HCT116 (cell line): Measurements from ENCODE around the gene GRID2IP. TPM values are rescaled to one million over a fixed set of nuclear protein-coding genes. Genes with fewer than 3 reads are reported as not detected.

Source experiments
- ATAC-seq: fragments of 200-7000 bp; cut with Tn5 transposase; 2 replicates; pipeline ENCODE4 v1.9.1; 2020; ENCODE audit warnings: mild to moderate bottlenecking, moderate library complexity
- BruUV-seq: library from RNA; stranded (reverse); fragments of 400-500 nt; replicated peaks from 2 replicates; lab custom pipeline; 2021; lab: Mats Ljungman, UMichigan
- CTCF ChIA-PET: fragments of 300-600 bp; sonication (Branson Sonifier 250); formaldehyde crosslinking; loops from one replicate; lab custom pipeline; 2021; ENCODE audit warnings: antibody characterized with exemption; lab: Charles Lee
- POLR2A ChIA-PET: fragments of 300-600, 350-600 bp; sonication (Branson Sonifier 250); formaldehyde crosslinking; loops from one replicate; lab custom pipeline; 2021; ENCODE audit warnings: antibody characterized with exemption; lab: Charles Lee
- RAD21 ChIA-PET, 2 experiments: fragments of 300-600 bp; sonication (Branson Sonifier 250); formaldehyde crosslinking; loops; one replicate each; lab custom pipeline; 2023; ENCODE audit warnings: low total read pairs in 2 of 2; ENCODE audit not compliant: uncharacterized antibody in 2 of 2, unreplicated experiment in 2 of 2, low non-redundant PET in 1 of 2; lab: Charles Lee
- DNase-seq: peaks from one replicate; pipeline ENCODE4 v3.0.0-alpha.2; 2010; ENCODE audit warnings: low read depth, low spot score
- H2AFZ ChIP-seq: fragments of 200-600 bp; shearing (Covaris generic), sonication (generic); 2 replicates; pipeline ENCODE4 v1.6.1; 2017; ENCODE audit warnings: low read depth, mixed run types, mixed read lengths, antibody characterized with exemption, low read length; ENCODE audit not compliant: poor library complexity, severe bottlenecking
- H3K27ac ChIP-seq: 2 replicates; pipeline ENCODE4 v1.5.1; 2012; ENCODE audit warnings: low read depth, low read length
- H3K27me3 ChIP-seq: fragments of 200-600 bp; sonication (generic); 2 replicates; pipeline ENCODE4 v1.6.1; 2016; ENCODE audit warnings: mixed run types, low read length, mixed read lengths; ENCODE audit not compliant: insufficient read depth
- H3K36me3 ChIP-seq, 2 experiments: fragments of 200-500 bp in 1 of 2; fragments of 200-600 bp in 1 of 2; sonication (Bioruptor generic) in 1 of 2; sonication (generic) in 1 of 2; 2 replicates each; pipeline versions ENCODE4 v1.5.1 to v1.6.1; 2014 to 2016; ENCODE audit warnings: low read length in 2 of 2, inconsistent platforms in 1 of 2, mixed read lengths in 1 of 2, mixed run types in 1 of 2; ENCODE audit not compliant: insufficient read depth in 2 of 2, control insufficient read depth in 1 of 2
- H3K4me1 ChIP-seq, 2 experiments: fragments of 200-600 bp in 1 of 2; sonication (generic) in 1 of 2; 2 replicates each; pipeline versions ENCODE4 v1.5.1 to v1.6.1; 2012 to 2017; ENCODE audit warnings: low read length in 2 of 2, inconsistent platforms in 1 of 2, mild to moderate bottlenecking in 1 of 2, mixed read lengths in 1 of 2, mixed run types in 1 of 2, moderate library complexity in 1 of 2; ENCODE audit not compliant: insufficient read depth in 2 of 2, control insufficient read depth in 1 of 2
- H3K4me2 ChIP-seq: fragments of 200-600 bp; sonication (generic); 2 replicates; pipeline ENCODE4 v1.6.1; 2017; ENCODE audit warnings: mixed run types, low read length, mixed read lengths
- H3K4me3 ChIP-seq, 2 experiments: fragments of 200-600 bp in 1 of 2; sonication (generic) in 1 of 2; replicated peaks in 1 of 2; 2 replicates each; pipeline ENCODE4 v1.5.1; 2011 to 2016; ENCODE audit warnings: low read length in 2 of 2, control low read depth in 1 of 2, low read depth in 1 of 2, mild to moderate bottlenecking in 1 of 2, mixed read lengths in 1 of 2, mixed run types in 1 of 2
- H3K79me2 ChIP-seq: fragments of 200-600 bp; sonication (generic); 2 replicates; pipeline ENCODE4 v1.6.1; 2017; ENCODE audit warnings: mild to moderate bottlenecking, mixed run types, low read length, moderate library complexity, mixed read lengths; ENCODE audit not compliant: insufficient read depth
- H3K9ac ChIP-seq: fragments of 200-600 bp; sonication (generic); 2 replicates; pipeline ENCODE4 v1.6.1; 2016; ENCODE audit warnings: low read length, mixed read lengths
- H3K9me2 ChIP-seq: fragments of 200-600 bp; sonication (generic), shearing (Covaris generic); 2 replicates; pipeline ENCODE4 v1.6.1; 2017; ENCODE audit warnings: mixed run types, mild to moderate bottlenecking, moderate library complexity; ENCODE audit not compliant: insufficient read depth
- H3K9me3 ChIP-seq, 2 experiments: fragments of 200-500 bp in 1 of 2; fragments of 200-600 bp in 1 of 2; sonication (Bioruptor generic) in 1 of 2; sonication (generic) in 1 of 2; 2 replicates each; pipeline ENCODE4 v1.6.1; 2014 to 2017; ENCODE audit warnings: low read length in 2 of 2, mixed read lengths in 2 of 2, inconsistent platforms in 1 of 2, low read depth in 1 of 2, mild to moderate bottlenecking in 1 of 2, mixed run types in 1 of 2, moderate library complexity in 1 of 2; ENCODE audit not compliant: control insufficient read depth in 1 of 2, insufficient read depth in 1 of 2
- H4K20me1 ChIP-seq: fragments of 200-600 bp; sonication (generic), shearing (Covaris generic); 2 replicates; pipeline ENCODE4 v1.6.1; 2017; ENCODE audit warnings: mixed run types, mild to moderate bottlenecking, moderate library complexity; ENCODE audit not compliant: insufficient read depth
- CBX3 ChIP-seq: IDR thresholded peaks from 2 replicates; pipeline ENCODE4 v1.6.1; 2012; ENCODE audit warnings: low read depth
- CEBPB ChIP-seq: IDR thresholded peaks from 2 replicates; pipeline ENCODE4 v1.6.1; 2012; ENCODE audit warnings: low read depth
- EGR1 ChIP-seq: IDR thresholded peaks from 2 replicates; pipeline ENCODE4 v1.6.1; 2012; ENCODE audit warnings: low read depth
- ELF1 ChIP-seq: IDR thresholded peaks from 2 replicates; pipeline ENCODE4 v1.6.1; 2012; ENCODE audit warnings: low read depth, borderline replicate concordance
- EZH2 ChIP-seq: fragments of 200-600 bp; sonication (generic); IDR thresholded peaks from 2 replicates; pipeline ENCODE4 v1.6.1; 2017; ENCODE audit warnings: antibody characterized with exemption, mixed run types
- FOSL1 ChIP-seq: IDR thresholded peaks from 2 replicates; pipeline ENCODE4 v1.6.1; 2012; ENCODE audit warnings: low read depth
- JUND ChIP-seq: IDR thresholded peaks from 2 replicates; pipeline ENCODE4 v1.6.1; 2012
- MAX ChIP-seq: IDR thresholded peaks from 2 replicates; pipeline ENCODE4 v1.6.1; 2012
- POLR2A ChIP-seq: IDR thresholded peaks from 2 replicates; pipeline ENCODE4 v1.7.0; 2011; ENCODE audit warnings: borderline replicate concordance; ENCODE audit not compliant: insufficient read depth, insufficient read length; ENCODE audit errors: extremely low read depth
- POLR2AphosphoS5 ChIP-seq: IDR thresholded peaks from 2 replicates; pipeline ENCODE4 v1.6.1; 2011; ENCODE audit warnings: mild to moderate bottlenecking, low read depth, low read length, moderate library complexity
- RAD21 ChIP-seq: IDR thresholded peaks from 2 replicates; pipeline ENCODE4 v1.6.1; 2012; ENCODE audit warnings: low read depth, mild to moderate bottlenecking
- SP1 ChIP-seq: IDR thresholded peaks from 2 replicates; pipeline ENCODE4 v1.6.1; 2012; ENCODE audit warnings: low read depth
- SRF ChIP-seq: IDR thresholded peaks from 2 replicates; pipeline ENCODE4 v1.6.1; 2012; ENCODE audit warnings: low read depth
- YY1 ChIP-seq: IDR thresholded peaks from 2 replicates; pipeline ENCODE4 v1.6.1; 2011; ENCODE audit warnings: low read length, low read depth, moderate library complexity, mild to moderate bottlenecking; ENCODE audit not compliant: insufficient replicate concordance; ENCODE audit errors: extremely low read depth
- ZFX ChIP-seq: fragments of 450-650 bp; IDR thresholded peaks from 2 replicates; pipeline ENCODE4 v1.6.1; 2017
- ZNF274 ChIP-seq: fragments of 200-500 bp; sonication (Bioruptor generic); IDR thresholded peaks from 2 replicates; pipeline ENCODE4 v1.6.1; 2014; ENCODE audit warnings: mild to moderate bottlenecking, low read depth, low read length, inconsistent platforms
- intact Hi-C: fragments of 100-400 bp; cut with micrococcal nuclease; formaldehyde crosslinking; loops from 2 replicates; pipeline ENCODE4 v1.10.0; 2022
- total RNA-seq: library from RNA; stranded (reverse); gene quantifications from one replicate; pipeline ENCODE4 v1.2.1, GENCODE V29; 2021; ENCODE audit not compliant: unreplicated experiment
- TF ChIP-seq, protein P1 (sequence below): IDR thresholded peaks from 2 replicates; pipeline ENCODE4 v1.6.1; 2012
- TF ChIP-seq, protein P2 (sequence below), 3 experiments: fragments of 200-600 bp in 1 of 3; sonication (generic) in 1 of 3; IDR thresholded peaks in 2 of 3; conservative IDR thresholded peaks in 1 of 3; 2 replicates each; pipeline ENCODE4 v1.5.1; 2012 to 2017; ENCODE audit warnings: low read depth in 2 of 3, low read length in 2 of 3, antibody characterized with exemption in 1 of 3, borderline replicate concordance in 1 of 3, control low read depth in 1 of 3, mild to moderate bottlenecking in 1 of 3, mixed read lengths in 1 of 3, mixed run types in 1 of 3, moderate library complexity in 1 of 3; ENCODE audit not compliant: insufficient read depth in 1 of 3
- TF ChIP-seq, protein P3 (sequence below): IDR thresholded peaks from 2 replicates; pipeline ENCODE4 v1.6.1; 2012; ENCODE audit warnings: low read depth

Gene GRID2IP
- total RNA-seq, 1 experiment from 2014 or later = 3.2 TPM

GRCh38 chr7:6482743-6483119 lies 68.5 kb downstream of the GRID2IP start:
- TF ChIP-seq RAD21 (no peak), YY1 (no peak), CEBPB (no peak), POLR2A (no peak), ZNF274 (no peak), ELF1 (no peak), POLR2AphosphoS5 (no peak), FOSL1 (no peak), JUND (no peak), SP1 (no peak), EGR1 (no peak), CBX3 (no peak), ZFX (no peak), EZH2 (no peak), MAX (no peak), SRF (no peak)
- TF ChIP-seq, protein P1, sequence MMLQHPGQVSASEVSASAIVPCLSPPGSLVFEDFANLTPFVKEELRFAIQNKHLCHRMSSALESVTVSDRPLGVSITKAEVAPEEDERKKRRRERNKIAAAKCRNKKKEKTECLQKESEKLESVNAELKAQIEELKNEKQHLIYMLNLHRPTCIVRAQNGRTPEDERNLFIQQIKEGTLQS = no peak
- TF ChIP-seq, protein P2, sequence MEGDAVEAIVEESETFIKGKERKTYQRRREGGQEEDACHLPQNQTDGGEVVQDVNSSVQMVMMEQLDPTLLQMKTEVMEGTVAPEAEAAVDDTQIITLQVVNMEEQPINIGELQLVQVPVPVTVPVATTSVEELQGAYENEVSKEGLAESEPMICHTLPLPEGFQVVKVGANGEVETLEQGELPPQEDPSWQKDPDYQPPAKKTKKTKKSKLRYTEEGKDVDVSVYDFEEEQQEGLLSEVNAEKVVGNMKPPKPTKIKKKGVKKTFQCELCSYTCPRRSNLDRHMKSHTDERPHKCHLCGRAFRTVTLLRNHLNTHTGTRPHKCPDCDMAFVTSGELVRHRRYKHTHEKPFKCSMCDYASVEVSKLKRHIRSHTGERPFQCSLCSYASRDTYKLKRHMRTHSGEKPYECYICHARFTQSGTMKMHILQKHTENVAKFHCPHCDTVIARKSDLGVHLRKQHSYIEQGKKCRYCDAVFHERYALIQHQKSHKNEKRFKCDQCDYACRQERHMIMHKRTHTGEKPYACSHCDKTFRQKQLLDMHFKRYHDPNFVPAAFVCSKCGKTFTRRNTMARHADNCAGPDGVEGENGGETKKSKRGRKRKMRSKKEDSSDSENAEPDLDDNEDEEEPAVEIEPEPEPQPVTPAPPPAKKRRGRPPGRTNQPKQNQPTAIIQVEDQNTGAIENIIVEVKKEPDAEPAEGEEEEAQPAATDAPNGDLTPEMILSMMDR (IDR thresholded peaks at IDR 0.05 in 2 of 3, conservative IDR thresholded peaks at IDR 0.05 in 1 of 3; ENCODE audit: borderline replicate concordance in 1 of 3, insufficient read depth in 1 of 3, low read depth in 2 of 3, low read length in 2 of 3) = no peak
- TF ChIP-seq, protein P3, sequence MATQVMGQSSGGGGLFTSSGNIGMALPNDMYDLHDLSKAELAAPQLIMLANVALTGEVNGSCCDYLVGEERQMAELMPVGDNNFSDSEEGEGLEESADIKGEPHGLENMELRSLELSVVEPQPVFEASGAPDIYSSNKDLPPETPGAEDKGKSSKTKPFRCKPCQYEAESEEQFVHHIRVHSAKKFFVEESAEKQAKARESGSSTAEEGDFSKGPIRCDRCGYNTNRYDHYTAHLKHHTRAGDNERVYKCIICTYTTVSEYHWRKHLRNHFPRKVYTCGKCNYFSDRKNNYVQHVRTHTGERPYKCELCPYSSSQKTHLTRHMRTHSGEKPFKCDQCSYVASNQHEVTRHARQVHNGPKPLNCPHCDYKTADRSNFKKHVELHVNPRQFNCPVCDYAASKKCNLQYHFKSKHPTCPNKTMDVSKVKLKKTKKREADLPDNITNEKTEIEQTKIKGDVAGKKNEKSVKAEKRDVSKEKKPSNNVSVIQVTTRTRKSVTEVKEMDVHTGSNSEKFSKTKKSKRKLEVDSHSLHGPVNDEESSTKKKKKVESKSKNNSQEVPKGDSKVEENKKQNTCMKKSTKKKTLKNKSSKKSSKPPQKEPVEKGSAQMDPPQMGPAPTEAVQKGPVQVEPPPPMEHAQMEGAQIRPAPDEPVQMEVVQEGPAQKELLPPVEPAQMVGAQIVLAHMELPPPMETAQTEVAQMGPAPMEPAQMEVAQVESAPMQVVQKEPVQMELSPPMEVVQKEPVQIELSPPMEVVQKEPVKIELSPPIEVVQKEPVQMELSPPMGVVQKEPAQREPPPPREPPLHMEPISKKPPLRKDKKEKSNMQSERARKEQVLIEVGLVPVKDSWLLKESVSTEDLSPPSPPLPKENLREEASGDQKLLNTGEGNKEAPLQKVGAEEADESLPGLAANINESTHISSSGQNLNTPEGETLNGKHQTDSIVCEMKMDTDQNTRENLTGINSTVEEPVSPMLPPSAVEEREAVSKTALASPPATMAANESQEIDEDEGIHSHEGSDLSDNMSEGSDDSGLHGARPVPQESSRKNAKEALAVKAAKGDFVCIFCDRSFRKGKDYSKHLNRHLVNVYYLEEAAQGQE = no peak
- no peak overlapping the region for H2AFZ ChIP-seq
- ChIA-PET POLR2A (no interaction called here), RAD21 (no interaction called here), CTCF (no interaction called here)
- DNase-seq = no peak
- H3K9me2 ChIP-seq = no peaks in the 10 kb centered on the region
- peaks cover 8 to 10% of the 10 kb centered on the region in 2 experiments; a peak in 2 of 4 replicates for H3K36me3 ChIP-seq
- no peaks in the 10 kb centered on the region for H3K27me3 ChIP-seq
- peak overlapping the region; percentile 93 for H3K27ac ChIP-seq
- H3K4me3 ChIP-seq = peak overlapping the region; percentile 76 to 96
- ATAC-seq = no peak
- no peaks in the 10 kb centered on the region for H3K9me3 ChIP-seq
- H4K20me1 ChIP-seq = peaks cover 22% of the 10 kb centered on the region; the same call in 1 of the 2 replicates
- no TSS peak for BruUV-seq
- H3K4me2 ChIP-seq = peak overlapping the region; percentile 76
- H3K9ac ChIP-seq = peak overlapping the region; percentile 97
- peaks cover 10 to 19% of the 10 kb centered on the region in 2 experiments for H3K4me1 ChIP-seq
- H3K79me2 ChIP-seq = peaks cover 62% of the 10 kb centered on the region
- intact Hi-C loops = no loop called here
